ENCODE measurements around the gene TM4SF4. TPM values are rescaled to one million over a fixed set of nuclear protein-coding genes. Genes with fewer than 3 reads are reported as not detected.

TM4SF4 gene
- total and polyA plus RNA-seq, 2 donors (not counting 1 experiment from before 2014, with no cell fraction given) = not detected

DNA sequence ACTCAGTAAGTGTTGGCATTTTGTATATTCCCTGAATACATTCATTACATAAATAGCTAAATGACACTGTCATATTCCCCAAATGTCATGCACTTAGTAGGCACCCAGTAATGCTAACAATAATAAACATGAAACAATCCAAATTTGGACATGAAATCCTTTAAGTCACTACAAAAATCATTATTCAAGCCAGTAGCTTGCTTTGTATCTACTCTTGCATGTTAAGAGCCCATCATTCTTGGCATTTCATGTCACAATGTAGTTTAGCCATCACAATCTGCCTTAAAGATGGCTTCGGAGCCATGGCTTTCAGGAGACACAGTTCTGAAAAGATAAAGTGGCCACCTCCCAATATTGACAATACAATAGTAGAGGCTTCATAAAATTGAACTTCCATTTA, 32.9 kb upstream of the TM4SF4 start:
- no peak overlapping the region for H3K9ac ChIP-seq (ENCODE audit: low read length)
- H3K4me1 ChIP-seq (ENCODE audit: control insufficient read depth in 2 of 2, insufficient read depth in 2 of 2, low read length in 2 of 2) = no peaks in the 10 kb centered on the region
- Mint-ChIP-seq H3K4me3 (no peak overlapping the region), H3K27me3 (peaks cover 9% of the 10 kb centered on the region), H3K9me3 (ENCODE audit: insufficient read depth) (no peaks in the 10 kb centered on the region), H3K27ac (no peak overlapping the region), H3K4me1 (peaks cover 7% of the 10 kb centered on the region)
- no peaks in the 10 kb centered on the region for H3K36me3 ChIP-seq (replicated peaks in 1 of 2; ENCODE audit: control extremely low read depth in 1 of 2, control insufficient read depth in 1 of 2, extremely low read depth in 1 of 2, insufficient read depth in 2 of 2, low read length in 1 of 2)
- no peak for ATAC-seq (ENCODE audit: low read depth)
- WGBS (ENCODE audit: insufficient coverage) = 100% methylated on average over 1 of the region's 1 CpG
- H3K27me3 ChIP-seq (replicated peaks in 1 of 4; ENCODE audit: control extremely low read depth in 1 of 4, control insufficient read depth in 3 of 4, insufficient read depth in 4 of 4, low read length in 3 of 4) = no peaks in the 10 kb centered on the region
- no peak overlapping the region for H3K4me2 ChIP-seq (replicated peaks; ENCODE audit: low read depth, low read length, poor library complexity, severe bottlenecking)
- no peaks in the 10 kb centered on the region for H4K20me1 ChIP-seq (ENCODE audit: control insufficient read depth, insufficient read depth, low read length, poor library complexity, severe bottlenecking)
- H3K79me2 ChIP-seq (ENCODE audit: control insufficient read depth, insufficient read depth, low read length) = no peaks in the 10 kb centered on the region
- ChIA-PET CTCF (no interaction called here), POLR2A (no interaction called here)
- intact Hi-C loops (cut with micrococcal nuclease) = no loop called here
- no peaks in the 10 kb centered on the region for H3K9me3 ChIP-seq (ENCODE audit: control extremely low read depth in 1 of 3, control insufficient read depth in 2 of 3, insufficient read depth in 1 of 3, low read length in 2 of 3)
- H3K4me3 ChIP-seq (ENCODE audit: control extremely low read depth in 1 of 5, extremely low read depth in 1 of 5, insufficient read depth in 1 of 5, low read depth in 2 of 5, low read length in 4 of 5) = no peak overlapping the region
- no peak overlapping the region for H2AFZ ChIP-seq (ENCODE audit: insufficient read depth, low read depth, low read length, poor library complexity, severe bottlenecking)
- DNase-seq = no peak
- no peak for TF ChIP-seq EZH2 (IDR thresholded peaks at IDR 0.05; ENCODE audit: borderline replicate concordance, insufficient read depth, low read depth, low read length, poor library complexity, severe bottlenecking)
- TF ChIP-seq, protein P1, sequence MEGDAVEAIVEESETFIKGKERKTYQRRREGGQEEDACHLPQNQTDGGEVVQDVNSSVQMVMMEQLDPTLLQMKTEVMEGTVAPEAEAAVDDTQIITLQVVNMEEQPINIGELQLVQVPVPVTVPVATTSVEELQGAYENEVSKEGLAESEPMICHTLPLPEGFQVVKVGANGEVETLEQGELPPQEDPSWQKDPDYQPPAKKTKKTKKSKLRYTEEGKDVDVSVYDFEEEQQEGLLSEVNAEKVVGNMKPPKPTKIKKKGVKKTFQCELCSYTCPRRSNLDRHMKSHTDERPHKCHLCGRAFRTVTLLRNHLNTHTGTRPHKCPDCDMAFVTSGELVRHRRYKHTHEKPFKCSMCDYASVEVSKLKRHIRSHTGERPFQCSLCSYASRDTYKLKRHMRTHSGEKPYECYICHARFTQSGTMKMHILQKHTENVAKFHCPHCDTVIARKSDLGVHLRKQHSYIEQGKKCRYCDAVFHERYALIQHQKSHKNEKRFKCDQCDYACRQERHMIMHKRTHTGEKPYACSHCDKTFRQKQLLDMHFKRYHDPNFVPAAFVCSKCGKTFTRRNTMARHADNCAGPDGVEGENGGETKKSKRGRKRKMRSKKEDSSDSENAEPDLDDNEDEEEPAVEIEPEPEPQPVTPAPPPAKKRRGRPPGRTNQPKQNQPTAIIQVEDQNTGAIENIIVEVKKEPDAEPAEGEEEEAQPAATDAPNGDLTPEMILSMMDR (IDR thresholded peaks at IDR 0.05) = no peak
- no peak overlapping the region for H3K27ac ChIP-seq (ENCODE audit: low read length in 2 of 2)

DNA sequence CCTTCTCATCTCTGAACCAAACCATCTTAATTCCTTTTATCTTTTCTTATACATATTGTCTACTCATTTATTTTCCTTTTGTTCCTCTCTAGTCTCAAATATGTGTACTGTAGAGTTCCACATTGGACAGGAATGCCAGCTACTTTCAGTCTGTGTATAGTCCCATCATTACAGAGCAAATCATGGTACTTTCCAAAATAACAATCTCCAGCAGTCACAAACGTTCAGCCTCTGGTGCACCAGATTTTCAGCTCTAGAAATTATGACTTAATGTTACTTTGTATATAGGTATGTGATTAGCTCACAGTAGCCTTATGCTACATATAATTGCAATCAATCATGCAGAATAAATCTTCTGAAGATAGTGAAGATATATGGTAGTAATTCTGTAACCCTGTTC, 32.5 kb upstream of the TM4SF4 start:
- no peaks in the 10 kb centered on the region for H3K9me3 Mint-ChIP-seq (ENCODE audit: insufficient read depth)
- Histone ChIP-seq H4K20me1 (ENCODE audit: control insufficient read depth, insufficient read depth, low read length, poor library complexity, severe bottlenecking) (no peaks in the 10 kb centered on the region), H3K4me3 (ENCODE audit: control extremely low read depth in 1 of 5, extremely low read depth in 1 of 5, insufficient read depth in 1 of 5, low read depth in 2 of 5, low read length in 4 of 5) (no peak overlapping the region), H3K4me1 (ENCODE audit: control insufficient read depth in 2 of 2, insufficient read depth in 2 of 2, low read length in 2 of 2) (no peaks in the 10 kb centered on the region), H3K79me2 (ENCODE audit: control insufficient read depth, insufficient read depth, low read length) (no peaks in the 10 kb centered on the region), H2AFZ (ENCODE audit: insufficient read depth, low read depth, low read length, poor library complexity, severe bottlenecking) (no peak overlapping the region), H3K4me2 (replicated peaks; ENCODE audit: low read depth, low read length, poor library complexity, severe bottlenecking) (no peak overlapping the region), H3K9ac (ENCODE audit: low read length) (no peak overlapping the region), H3K36me3 (replicated peaks in 1 of 2; ENCODE audit: control extremely low read depth in 1 of 2, control insufficient read depth in 1 of 2, extremely low read depth in 1 of 2, insufficient read depth in 2 of 2, low read length in 1 of 2) (no peaks in the 10 kb centered on the region), H3K27me3 (replicated peaks in 1 of 4; ENCODE audit: control extremely low read depth in 1 of 4, control insufficient read depth in 3 of 4, insufficient read depth in 4 of 4, low read length in 3 of 4) (no peaks in the 10 kb centered on the region), H3K27ac (ENCODE audit: low read length in 2 of 2) (no peak overlapping the region), H3K9me3 (ENCODE audit: control extremely low read depth in 1 of 3, control insufficient read depth in 2 of 3, insufficient read depth in 1 of 3, low read length in 2 of 3) (no peaks in the 10 kb centered on the region)
- DNase-seq (no peak), ATAC-seq (ENCODE audit: low read depth) (no peak)
- no peak overlapping the region for H3K27ac Mint-ChIP-seq
- H3K4me1 Mint-ChIP-seq = peaks cover 7% of the 10 kb centered on the region
- intact Hi-C loops (cut with micrococcal nuclease) = no loop called here
- peaks cover 9% of the 10 kb centered on the region for H3K27me3 Mint-ChIP-seq
- no CpG with 5 or more reads among the region's 1 CpG for WGBS (ENCODE audit: insufficient coverage)
- CTCF ChIA-PET = no interaction called here
- no peak overlapping the region for H3K4me3 Mint-ChIP-seq
- POLR2A ChIA-PET = no interaction called here
- TF ChIP-seq, protein P1 (IDR thresholded peaks at IDR 0.05) = no peak
- TF ChIP-seq EZH2 (IDR thresholded peaks at IDR 0.05; ENCODE audit: borderline replicate concordance, insufficient read depth, low read depth, low read length, poor library complexity, severe bottlenecking) = no peak

Measured in B cell (primary cell).